GM23338 (cell line): ENCODE measurements around the gene OR2T11. TPM values are rescaled to one million over a fixed set of nuclear protein-coding genes. Genes with fewer than 3 reads are reported as not detected.

Experiments used
- ATAC-seq: fragments of 200-7000 bp; cut with Tn5 transposase; 3 replicates; pipeline ENCODE4 v1.9.1; 2020
- DNase-seq: peaks from one replicate; pipeline ENCODE4 v3.0.0-alpha.2; 2015; ENCODE audit warnings: low spot score
- H2AFZ ChIP-seq: fragments of 200-600 bp; sonication (generic); 2 replicates; pipeline ENCODE4 v1.8.0; 2016; ENCODE audit warnings: antibody characterized with exemption, mild to moderate bottlenecking, moderate library complexity
- H3F3A ChIP-seq: fragments of 200-600 bp; sonication (generic); replicated peaks from 2 replicates; pipeline ENCODE4 v1.8.0; 2017; ENCODE audit warnings: antibody characterized with exemption, mixed run types, low read depth
- H3K27ac ChIP-seq: fragments of 200-600 bp; sonication (generic); 2 replicates; pipeline ENCODE4 v1.6.1; 2016; ENCODE audit warnings: low read depth
- H3K27me3 ChIP-seq: fragments of 200-600 bp; sonication (generic); 2 replicates; pipeline ENCODE4 v1.8.0; 2016; ENCODE audit warnings: mild to moderate bottlenecking, mixed run types, moderate library complexity; ENCODE audit not compliant: insufficient read depth
- H3K36me3 ChIP-seq: fragments of 200-600 bp; sonication (generic); 2 replicates; pipeline ENCODE4 v1.8.0; 2016; ENCODE audit warnings: mild to moderate bottlenecking; ENCODE audit not compliant: insufficient read depth
- H3K4me1 ChIP-seq: fragments of 200-600 bp; sonication (generic); 2 replicates; pipeline ENCODE4 v1.8.0; 2016; ENCODE audit warnings: mild to moderate bottlenecking, moderate library complexity; ENCODE audit not compliant: insufficient read depth
- H3K4me2 ChIP-seq: fragments of 200-600 bp; sonication (generic); 2 replicates; pipeline ENCODE4 v1.7.1; 2017; ENCODE audit warnings: mixed run types
- H3K4me3 ChIP-seq: fragments of 200-600 bp; sonication (generic); 2 replicates; pipeline ENCODE4 v1.6.1; 2016; ENCODE audit warnings: mixed run types
- H3K79me2 ChIP-seq: fragments of 200-600 bp; sonication (generic); replicated peaks from 2 replicates; pipeline ENCODE4 v1.8.0; 2017; ENCODE audit warnings: mild to moderate bottlenecking; ENCODE audit not compliant: insufficient read depth
- H3K9me2 ChIP-seq: fragments of 200-600 bp; sonication (generic); 2 replicates; pipeline ENCODE4 v1.8.0; 2017; ENCODE audit not compliant: insufficient read depth
- H4K20me1 ChIP-seq: fragments of 200-600 bp; sonication (generic); replicated peaks from 2 replicates; pipeline ENCODE4 v1.8.0; 2017; ENCODE audit warnings: mild to moderate bottlenecking; ENCODE audit not compliant: insufficient read depth
- H3K27ac Mint-ChIP-seq: 2 replicates; pipeline ENCODE4 v1.8.0; 2020; ENCODE audit warnings: inconsistent platforms, mild to moderate bottlenecking, moderate library complexity, mixed read lengths
- H3K27me3 Mint-ChIP-seq: 3 replicates; pipeline ENCODE4 v1.8.0; 2022; ENCODE audit warnings: low read depth, mild to moderate bottlenecking, moderate library complexity, mixed read lengths, inconsistent platforms; ENCODE audit not compliant: insufficient read depth, poor library complexity
- H3K36me3 Mint-ChIP-seq: 3 replicates; pipeline ENCODE4 v1.8.0; 2021; ENCODE audit warnings: low read depth, mild to moderate bottlenecking, inconsistent platforms, moderate library complexity, mixed read lengths
- H3K4me1 Mint-ChIP-seq: 3 replicates; pipeline ENCODE4 v1.8.0; 2020; ENCODE audit warnings: mild to moderate bottlenecking, inconsistent platforms, mixed read lengths
- H3K4me3 Mint-ChIP-seq: 3 replicates; pipeline ENCODE4 v1.8.0; 2021; ENCODE audit warnings: moderate library complexity, mild to moderate bottlenecking, inconsistent platforms, mixed read lengths
- H3K9me3 Mint-ChIP-seq: 3 replicates; pipeline ENCODE4 v1.8.0; 2020; ENCODE audit warnings: moderate library complexity, mild to moderate bottlenecking, inconsistent platforms, mixed read lengths
- CTCF ChIP-seq, 2 experiments: fragments of 200-600 bp in 1 of 2; sonication (generic) in 1 of 2; conservative IDR thresholded peaks; 2 replicates each; pipeline versions ENCODE4 v1.5.1 to v1.6.1; 2016 to 2017; ENCODE audit warnings: antibody characterized with exemption in 2 of 2, low read depth in 2 of 2, mild to moderate bottlenecking in 2 of 2, moderate library complexity in 1 of 2
- ETS1 ChIP-seq: IDR thresholded peaks from 2 replicates; pipeline ENCODE4 v1.6.1; 2016; ENCODE audit warnings: antibody characterized with exemption
- EZH2 ChIP-seq: fragments of 200-600 bp; sonication (generic); IDR thresholded peaks from one replicate; pipeline ENCODE4 v1.8.0; 2017; ENCODE audit warnings: antibody characterized with exemption, mild to moderate bottlenecking, low read depth; ENCODE audit not compliant: unreplicated experiment
- EZH2phosphoT487 ChIP-seq: fragments of 200-600 bp; sonication (generic); IDR thresholded peaks from one replicate; pipeline ENCODE4 v1.8.1; 2018; ENCODE audit warnings: antibody characterized with exemption; ENCODE audit not compliant: unreplicated experiment
- JUNB ChIP-seq: IDR thresholded peaks from one replicate; pipeline ENCODE4 v1.6.1; 2016; ENCODE audit warnings: antibody characterized with exemption; ENCODE audit not compliant: unreplicated experiment
- NANOG ChIP-seq: IDR thresholded peaks from 2 replicates; pipeline ENCODE4 v1.6.1; 2016; ENCODE audit warnings: antibody characterized with exemption, borderline replicate concordance
- STAT1 ChIP-seq: IDR thresholded peaks from one replicate; pipeline ENCODE4 v1.6.1; 2016; ENCODE audit warnings: antibody characterized with exemption; ENCODE audit not compliant: unreplicated experiment
- ZNF114 ChIP-seq: fragments of 250-450 bp; sonication (Bioruptor Pico); IDR thresholded peaks from 2 replicates; pipeline ENCODE4 v1.5.0; 2020; ENCODE audit warnings: mild to moderate bottlenecking, moderate library complexity
- ZNF331 ChIP-seq: fragments of 250-450 bp; sonication (Bioruptor Pico); IDR thresholded peaks from 2 replicates; pipeline ENCODE4 v1.5.0; 2020; ENCODE audit warnings: low read depth, mild to moderate bottlenecking, moderate library complexity
- polyA plus RNA-seq: library from polyadenylated mRNA; unstranded; fragments of >200 nt; fragmentation: Nextera tagmentation; extraction: Ambion mirVana; gene quantifications from 2 replicates; pipeline ENCODE4 v1.2.1, GENCODE V29; 2016
- total RNA-seq: library from RNA; depleted of rRNA; stranded (reverse); fragments of >200 nt; shearing (Covaris generic); gene quantifications from 2 replicates; pipeline ENCODE4 v1.2.3, GENCODE V29; 2014

The OR2T11 gene
- total and polyA plus RNA-seq, 2 experiments from 2014 or later = not detected

- TF ChIP-seq CTCF (conservative IDR thresholded peaks at IDR 0.05; ENCODE audit: low read depth in 2 of 2) = no peak
- no peak for TF ChIP-seq EZH2
- no peak for TF ChIP-seq ZNF114 (CRISPR knock-in tag)
These were observed 3.4 kb downstream of the OR2T11 start (continued) for GRCh38 chr1:248631354-248632008.

GRCh38 chr1:248630551-248630950, 4.3 kb downstream of the OR2T11 start:
- no peak overlapping the region for H3K27ac Mint-ChIP-seq
- peaks cover 8% of the 10 kb centered on the region; the same call in 2 of the 3 replicates for H3K9me3 Mint-ChIP-seq
- no peak for TF ChIP-seq NANOG
- no peak overlapping the region for H3K4me3 Mint-ChIP-seq
- H3K9me2 ChIP-seq = no peaks in the 10 kb centered on the region
- DNase-seq = no peak
- H3K27me3 ChIP-seq = no peaks in the 10 kb centered on the region
- no peaks in the 10 kb centered on the region for H3K79me2 ChIP-seq
- no peaks in the 10 kb centered on the region for H4K20me1 ChIP-seq
- no peaks in the 10 kb centered on the region for H3K27me3 Mint-ChIP-seq
- peaks cover 18% of the 10 kb centered on the region for H3K36me3 Mint-ChIP-seq
- no peaks in the 10 kb centered on the region for H3K4me1 ChIP-seq
- H3K4me3 ChIP-seq = no peak overlapping the region
- H3K36me3 ChIP-seq = no peaks in the 10 kb centered on the region
- H3F3A ChIP-seq = no peaks in the 10 kb centered on the region
- no peak overlapping the region for H3K27ac ChIP-seq
- no peak overlapping the region for H2AFZ ChIP-seq
- ATAC-seq = no peak
- no peak overlapping the region for H3K4me2 ChIP-seq
- no peaks in the 10 kb centered on the region for H3K4me1 Mint-ChIP-seq

- Histone ChIP-seq H3K9me2 (no peaks in the 10 kb centered on the region), H3K27me3 (no peaks in the 10 kb centered on the region), H3K4me3 (no peak overlapping the region), H2AFZ (no peak overlapping the region), H3K79me2 (no peaks in the 10 kb centered on the region), H3K4me2 (no peak overlapping the region), H3K36me3 (no peaks in the 10 kb centered on the region), H3F3A (no peaks in the 10 kb centered on the region), H4K20me1 (no peaks in the 10 kb centered on the region), H3K27ac (no peak overlapping the region), H3K4me1 (no peaks in the 10 kb centered on the region)
- no peak for ATAC-seq
- Mint-ChIP-seq H3K27ac (no peak overlapping the region), H3K27me3 (no peaks in the 10 kb centered on the region), H3K36me3 (peaks cover 18% of the 10 kb centered on the region), H3K4me3 (no peak overlapping the region), H3K9me3 (peaks cover 2% of the 10 kb centered on the region; the same call in 2 of the 3 replicates), H3K4me1 (no peaks in the 10 kb centered on the region)
- no peak for TF ChIP-seq ETS1
- no peak for TF ChIP-seq EZH2phosphoT487
- no peak for TF ChIP-seq ZNF331 (CRISPR knock-in tag)
- no peak for TF ChIP-seq STAT1
- no peak for TF ChIP-seq ZNF114 (CRISPR knock-in tag)
- TF ChIP-seq JUNB = no peak
- no peak for DNase-seq
These were observed 6.7 kb downstream of the OR2T11 start for GRCh38 chr1:248627971-248628844.
